Hindlimb muscle (tissue), 1 donor: ENCODE results near the gene DYNLRB2. TPM values are rescaled to one million over a fixed set of nuclear protein-coding genes. Genes with fewer than 3 reads are reported as not detected.

Experiments used
- DNase-seq: peaks from one replicate; pipeline ENCODE4 v3.0.0-alpha.2; 2013
- polyA plus RNA-seq: library from polyadenylated mRNA; unstranded; fragments of 120-200 nt; gene quantifications from one replicate; pipeline ENCODE4 v1.2.1, GENCODE V29; 2013; ENCODE audit not compliant: insufficient read length

The DYNLRB2 gene
- polyA plus RNA-seq, 1 donor, result 0.36 TPM

DNA sequence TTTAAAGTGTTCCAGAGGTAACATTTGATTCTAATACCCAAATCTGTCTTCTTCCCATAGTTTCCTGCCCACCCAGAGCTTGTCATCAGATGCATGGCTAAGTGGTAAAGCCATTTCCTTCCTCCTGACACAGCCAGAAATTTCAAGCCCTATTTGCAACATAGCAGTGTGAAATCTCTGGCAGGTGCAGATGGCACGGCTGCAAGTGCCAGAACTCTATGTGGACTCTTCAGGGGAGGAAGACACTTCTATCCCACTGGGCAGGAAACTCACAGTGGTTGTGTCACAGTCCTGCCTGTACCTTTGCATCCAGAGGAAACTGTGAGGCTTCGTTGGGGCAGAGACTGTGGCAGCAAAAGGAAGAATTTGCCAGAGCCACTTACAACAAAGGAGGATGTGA, 13.2 kb downstream of the DYNLRB2 start:
- no peak for DNase-seq

DNA sequence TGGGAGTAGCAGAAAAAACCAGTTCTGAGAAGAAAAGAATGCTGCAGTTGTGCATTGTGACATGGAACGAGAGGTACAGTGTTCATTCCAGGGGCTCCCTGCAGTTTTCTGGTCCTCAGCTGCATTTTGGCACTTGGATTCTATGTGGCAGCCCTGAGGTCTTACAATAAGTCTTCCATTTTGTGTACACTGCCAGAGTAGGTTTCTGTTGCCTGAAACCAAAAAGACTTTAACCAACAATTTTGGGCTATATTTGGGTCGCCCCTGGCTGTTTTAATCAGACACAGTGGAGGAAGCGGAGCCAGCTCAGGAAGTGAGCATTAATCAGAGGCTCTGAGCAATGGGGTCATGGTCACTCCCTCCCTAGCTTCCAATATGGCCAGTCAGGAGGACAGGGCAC, 15.7 kb downstream of the DYNLRB2 start:
- no peak for DNase-seq

DNA sequence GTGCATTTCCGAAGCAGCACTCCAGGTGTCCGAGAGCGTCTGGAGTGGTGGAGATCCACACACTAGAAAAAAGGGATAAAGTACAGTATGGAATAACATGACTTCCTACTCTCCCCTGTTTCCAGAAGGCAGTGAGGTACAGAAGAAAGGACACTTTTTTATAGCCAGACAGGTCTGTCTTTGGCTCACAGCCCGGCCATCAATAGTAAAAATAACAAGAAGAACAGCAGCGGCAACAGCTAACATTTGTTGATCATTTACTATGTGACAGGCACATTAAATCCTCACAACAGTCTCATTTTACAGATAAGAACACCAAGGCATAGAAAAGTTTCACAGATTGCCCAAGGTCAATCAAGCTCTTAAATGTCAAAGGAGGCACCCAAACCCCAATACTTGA, 16.2 kb downstream of the DYNLRB2 start:
- DNase-seq, result no peak

DNA sequence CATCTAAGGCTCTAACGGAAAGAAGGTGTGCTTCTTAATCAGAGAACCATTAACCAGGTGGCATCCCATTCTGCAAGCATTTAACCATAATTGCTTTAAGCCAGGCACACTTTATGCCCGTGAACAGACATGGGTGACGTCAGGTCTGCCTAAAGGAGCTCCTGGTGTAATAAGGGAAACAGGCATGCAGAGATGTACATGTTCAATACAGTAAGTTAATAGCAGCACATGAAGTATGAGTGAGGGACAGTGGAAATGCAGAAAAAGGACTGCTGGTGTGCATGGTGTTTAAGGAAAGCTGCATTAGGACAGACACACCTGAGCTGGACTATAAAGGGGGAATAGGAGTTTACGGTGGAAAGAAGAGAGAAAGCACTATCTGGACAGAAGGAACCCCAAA, 18.6 kb downstream of the DYNLRB2 start:
- DNase-seq, result no peak

DNA sequence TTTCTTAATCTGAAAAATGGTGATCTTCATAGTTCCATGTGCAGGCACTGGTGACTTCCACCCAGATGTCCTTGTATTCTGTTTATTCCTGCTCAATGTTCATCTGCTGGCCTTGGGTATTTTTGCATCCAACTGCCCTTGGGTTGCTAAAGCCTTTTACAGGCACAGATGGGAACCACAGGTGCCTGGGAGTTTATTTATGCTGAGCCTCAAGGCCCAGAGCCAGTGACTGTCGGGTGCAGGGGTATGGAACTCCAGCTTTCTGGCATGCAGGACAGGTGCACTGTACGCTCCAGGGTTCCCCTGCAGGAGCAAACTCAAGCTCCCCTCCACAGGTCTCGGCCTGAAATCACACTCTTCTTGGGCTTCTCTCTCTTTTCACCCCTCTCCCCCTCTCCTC, 22.3 kb downstream of the DYNLRB2 start:
- DNase-seq, result no peak

DNA sequence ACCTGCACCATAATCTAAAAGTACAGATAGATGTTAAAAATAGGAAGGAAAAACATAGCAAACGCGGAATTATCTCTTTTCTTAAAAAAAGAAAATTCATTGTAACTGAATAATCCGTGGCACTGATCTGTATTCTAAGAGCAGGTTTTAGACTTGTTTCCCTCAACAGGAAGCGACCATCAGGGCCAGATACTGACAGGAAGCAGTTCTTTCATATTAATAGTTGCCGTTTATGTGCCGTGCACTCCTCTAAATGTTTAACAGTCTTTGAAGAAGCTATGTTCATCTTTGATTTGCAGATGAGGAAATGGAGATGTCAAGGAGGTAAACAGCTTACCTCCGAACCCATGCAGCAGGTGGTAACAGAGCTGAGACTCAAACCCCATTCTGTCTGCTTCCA, 23.6 kb downstream of the DYNLRB2 start:
- DNase-seq, result no peak

DNA sequence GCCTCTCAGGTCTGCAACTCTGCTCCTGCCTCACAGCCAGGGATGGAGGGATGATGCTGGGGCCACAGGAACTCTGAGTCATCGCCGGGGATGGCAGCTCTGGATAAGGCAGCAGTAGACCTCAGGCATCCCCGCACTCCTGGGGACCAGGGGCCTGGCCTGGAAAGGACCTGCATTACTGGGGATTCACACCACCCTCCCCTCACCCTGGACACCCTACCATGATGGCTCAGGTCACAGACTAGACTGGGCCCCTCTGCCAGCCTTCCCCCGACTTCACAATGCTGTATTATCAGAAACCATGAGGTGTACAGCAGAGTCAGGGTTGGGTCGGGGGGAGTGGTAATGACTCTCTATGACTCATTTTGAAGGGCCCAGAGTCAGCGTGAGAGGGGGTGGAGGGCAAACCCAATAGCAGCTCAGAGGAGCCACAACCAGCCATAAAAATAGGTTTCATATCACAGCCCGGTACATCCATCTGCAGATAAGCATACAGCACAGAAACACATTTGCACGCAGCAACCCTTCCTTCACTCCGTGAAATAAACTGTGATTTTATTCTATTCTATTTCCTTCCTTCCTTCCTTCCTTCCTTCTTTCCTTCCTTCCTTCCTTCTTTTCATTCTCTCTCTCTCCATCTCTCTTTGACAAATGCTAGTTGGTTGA, 28.8 kb downstream of the DYNLRB2 start:
- DNase-seq, result no peak

DNA sequence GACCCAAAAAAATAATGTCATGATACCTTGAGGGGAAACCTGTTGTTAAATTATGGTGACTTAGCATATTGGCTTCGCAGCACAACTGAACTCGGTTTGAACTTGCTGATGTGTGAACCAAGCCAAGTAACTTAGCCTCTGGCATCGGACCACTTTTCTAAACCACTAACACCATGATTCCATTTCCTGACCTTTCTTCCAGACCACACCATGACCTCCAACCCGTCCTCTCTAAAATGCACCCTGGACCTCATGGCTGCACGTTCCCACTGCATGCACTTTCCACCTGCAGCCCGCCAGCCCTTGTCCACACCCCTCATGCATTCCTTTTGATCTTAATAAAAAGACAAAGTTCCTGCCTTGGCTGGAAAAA, 29.3 kb downstream of the DYNLRB2 start:
- no peak for DNase-seq

DNA sequence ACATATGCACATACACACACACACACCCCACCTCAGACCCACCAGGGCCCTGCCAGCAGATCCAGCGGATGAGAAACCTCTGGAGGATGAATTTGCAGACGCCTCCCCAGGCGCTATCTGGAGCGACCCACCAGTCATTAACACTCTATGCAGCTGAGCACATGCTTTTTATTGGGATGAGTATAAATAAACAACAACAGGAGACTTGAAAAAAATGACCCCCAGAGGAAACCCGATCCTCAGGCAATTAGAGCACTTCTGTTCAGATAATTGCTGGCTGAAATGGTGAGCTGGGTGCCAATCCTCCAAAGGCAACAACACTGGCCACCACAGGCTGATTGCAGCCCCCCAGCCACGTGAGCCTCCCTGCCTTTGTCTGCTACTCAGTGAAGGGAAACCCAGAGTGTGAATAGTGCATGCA, 32.9 kb downstream of the DYNLRB2 start:
- no peak for DNase-seq

DNA sequence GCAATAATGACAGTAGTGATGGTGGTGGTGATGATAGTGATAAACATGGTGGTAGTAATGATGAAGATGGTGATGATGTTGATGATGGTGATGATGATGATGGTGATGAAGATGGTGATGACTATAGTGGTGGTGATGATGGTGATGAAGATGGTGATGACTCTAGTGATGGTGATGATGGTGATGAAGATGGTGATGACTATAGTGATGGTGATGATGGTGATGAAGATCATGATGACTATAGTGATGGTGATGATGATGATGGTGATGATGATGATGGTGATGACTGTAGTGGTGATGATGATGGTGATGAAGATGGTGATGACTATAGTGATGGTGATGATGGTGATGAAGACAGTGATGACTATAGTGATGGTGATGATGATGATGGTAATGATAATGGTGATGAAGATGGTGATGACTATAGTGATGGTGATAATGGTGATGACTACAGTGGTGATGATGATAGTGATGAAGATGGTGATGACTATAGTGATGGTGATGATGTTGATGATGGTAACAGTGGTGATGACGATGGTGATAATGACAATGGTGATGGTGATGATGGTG, 35.6 kb downstream of the DYNLRB2 start:
- no peak for DNase-seq

DNA sequence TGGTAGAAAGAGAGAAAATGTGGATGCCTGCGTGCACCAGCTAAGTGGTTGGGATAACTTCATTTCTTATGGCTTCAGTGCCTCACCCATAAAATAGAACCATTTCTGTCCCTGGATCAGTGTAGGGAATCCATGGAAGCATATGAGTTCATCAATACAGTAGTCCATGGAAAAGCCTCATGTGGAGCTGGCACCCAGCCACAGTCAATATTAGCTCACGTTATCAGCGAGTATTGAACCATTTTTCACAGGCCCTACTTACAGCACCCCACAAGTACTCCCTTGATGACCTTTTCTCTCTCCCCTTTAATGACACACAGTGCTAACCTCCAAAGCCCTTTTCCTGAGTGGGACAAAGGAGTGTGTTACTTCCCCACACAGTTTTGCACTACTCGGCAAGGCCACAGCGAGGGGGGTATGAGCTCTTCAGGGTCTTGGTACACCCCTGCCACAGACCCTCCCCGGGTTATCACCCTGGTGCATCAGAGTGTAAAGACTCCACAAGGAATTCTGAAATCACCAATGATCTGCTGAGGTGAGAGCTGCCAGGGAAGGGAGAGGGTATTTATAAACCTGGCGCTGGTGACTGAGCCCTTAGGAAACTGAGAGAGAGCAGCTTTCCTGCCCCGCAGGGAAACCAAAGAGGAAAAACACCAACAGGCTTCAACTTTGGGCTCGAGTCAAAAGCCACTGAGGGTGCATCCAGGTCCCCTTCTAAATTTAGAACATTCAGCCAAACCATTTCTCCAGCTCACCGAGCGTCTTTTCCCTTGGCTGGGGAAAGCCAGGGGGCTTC, 36.9 kb downstream of the DYNLRB2 start:
- no peak for DNase-seq

DNA sequence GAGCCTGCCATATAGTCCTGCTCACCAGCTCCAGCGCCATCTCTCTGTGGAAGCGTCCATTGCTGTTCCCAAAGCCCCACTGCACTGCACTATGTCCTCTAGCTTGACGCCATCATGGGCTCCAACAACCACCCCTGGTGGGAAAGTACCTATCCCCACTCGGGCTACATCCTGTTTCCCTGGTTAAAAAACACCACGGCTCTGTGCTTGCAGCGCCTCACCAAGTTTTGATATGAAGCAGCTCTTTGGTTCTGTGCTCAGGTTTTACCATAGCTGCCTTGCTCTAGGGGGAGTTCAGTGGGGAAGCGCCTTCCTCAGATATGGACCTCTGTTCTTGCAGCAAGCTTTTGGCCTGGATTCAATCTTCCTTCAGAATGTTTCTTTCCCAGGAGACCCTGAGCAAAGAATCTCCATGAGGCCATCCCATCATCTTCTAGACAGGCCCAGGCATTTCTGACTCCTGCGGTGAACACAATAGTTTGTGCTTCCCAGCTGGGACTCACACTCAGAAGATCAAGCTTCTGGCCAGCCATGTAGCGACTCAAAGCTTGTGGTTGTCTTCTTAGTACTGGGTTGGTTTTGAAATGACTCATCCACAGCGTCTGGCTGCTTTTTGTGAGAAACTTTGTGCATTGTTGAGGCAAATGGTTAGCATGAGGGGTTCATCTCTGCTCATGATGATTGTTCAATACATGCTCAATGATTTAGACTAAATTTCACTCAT, 39.5 kb downstream of the DYNLRB2 start:
- no peak for DNase-seq

DNA sequence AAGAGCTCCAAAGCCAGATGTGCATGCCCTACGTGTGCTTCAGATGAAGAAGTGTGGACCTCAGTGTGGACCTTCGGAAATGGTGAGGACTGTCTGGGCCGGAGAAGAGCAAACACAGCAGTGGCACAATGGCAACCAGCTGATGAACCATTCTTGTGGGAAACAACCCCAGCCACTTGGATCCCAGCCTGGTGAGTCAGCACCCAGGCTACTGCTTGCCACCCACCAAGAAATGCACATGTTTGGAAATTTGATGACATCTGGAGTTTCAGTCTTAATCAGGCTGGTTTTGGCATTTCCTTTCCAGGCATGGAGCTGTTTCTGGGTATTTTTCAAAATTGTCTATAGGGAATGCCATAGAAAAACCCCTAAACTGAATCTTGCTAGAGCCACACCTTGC, 42.7 kb downstream of the DYNLRB2 start:
- no peak for DNase-seq

DNA sequence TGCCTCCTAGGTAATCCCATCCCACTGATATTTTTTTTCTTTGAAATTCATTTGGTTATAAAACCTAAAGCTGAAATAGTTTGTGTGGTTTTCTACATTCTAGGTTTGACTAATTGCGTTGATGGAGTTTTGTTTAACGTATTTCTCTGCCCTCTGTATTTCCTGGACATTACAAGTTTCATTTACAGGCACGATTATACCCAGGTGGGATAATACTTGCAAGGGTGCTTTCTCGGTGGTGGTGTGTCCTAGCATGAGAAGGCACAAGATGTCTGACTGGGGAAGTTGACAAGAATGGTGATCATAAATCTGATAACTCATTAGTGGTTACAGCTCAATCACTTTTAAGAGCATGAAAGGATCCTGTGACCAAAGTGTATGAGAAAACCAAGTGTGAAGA, 45.0 kb downstream of the DYNLRB2 start:
- no peak for DNase-seq

DNA sequence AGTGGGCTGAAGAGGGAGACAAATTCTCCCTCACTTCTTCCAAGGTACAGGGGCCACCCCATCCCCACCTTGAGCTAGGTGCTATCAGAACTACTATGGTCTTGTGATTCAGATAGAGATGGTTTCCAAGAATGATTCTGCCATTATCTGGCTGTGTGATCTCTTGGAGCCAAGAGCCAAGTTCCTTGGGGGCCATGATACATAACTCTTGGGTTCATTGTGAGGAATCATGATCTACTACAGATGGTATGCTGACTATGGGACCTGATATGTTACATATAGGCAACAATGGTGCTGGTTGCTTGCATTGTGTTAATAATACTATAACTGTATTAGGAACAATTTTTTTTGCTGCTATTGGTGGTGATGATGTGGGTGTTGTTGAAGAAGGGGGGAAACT, 45.7 kb downstream of the DYNLRB2 start:
- no peak for DNase-seq

DNA sequence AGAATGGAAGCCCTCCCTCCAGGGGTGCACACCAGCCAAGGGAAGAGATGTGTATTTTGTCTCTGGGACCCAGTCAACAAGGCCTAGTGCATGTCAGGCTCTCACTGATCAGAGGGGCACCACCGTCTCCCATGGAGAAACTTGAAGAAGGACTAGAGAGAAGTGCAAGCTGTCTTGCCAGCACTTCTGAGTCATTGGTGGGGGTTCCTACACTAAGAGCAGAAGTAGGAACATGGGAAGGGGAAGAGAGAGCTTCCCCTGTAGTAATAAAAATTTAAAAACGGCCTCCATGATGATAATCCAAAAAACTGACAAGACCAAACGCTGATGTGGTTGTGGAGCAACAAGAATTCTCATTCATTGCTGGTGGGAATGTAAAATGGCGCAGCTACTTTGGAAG, 46.3 kb downstream of the DYNLRB2 start:
- DNase-seq, result no peak

DNA sequence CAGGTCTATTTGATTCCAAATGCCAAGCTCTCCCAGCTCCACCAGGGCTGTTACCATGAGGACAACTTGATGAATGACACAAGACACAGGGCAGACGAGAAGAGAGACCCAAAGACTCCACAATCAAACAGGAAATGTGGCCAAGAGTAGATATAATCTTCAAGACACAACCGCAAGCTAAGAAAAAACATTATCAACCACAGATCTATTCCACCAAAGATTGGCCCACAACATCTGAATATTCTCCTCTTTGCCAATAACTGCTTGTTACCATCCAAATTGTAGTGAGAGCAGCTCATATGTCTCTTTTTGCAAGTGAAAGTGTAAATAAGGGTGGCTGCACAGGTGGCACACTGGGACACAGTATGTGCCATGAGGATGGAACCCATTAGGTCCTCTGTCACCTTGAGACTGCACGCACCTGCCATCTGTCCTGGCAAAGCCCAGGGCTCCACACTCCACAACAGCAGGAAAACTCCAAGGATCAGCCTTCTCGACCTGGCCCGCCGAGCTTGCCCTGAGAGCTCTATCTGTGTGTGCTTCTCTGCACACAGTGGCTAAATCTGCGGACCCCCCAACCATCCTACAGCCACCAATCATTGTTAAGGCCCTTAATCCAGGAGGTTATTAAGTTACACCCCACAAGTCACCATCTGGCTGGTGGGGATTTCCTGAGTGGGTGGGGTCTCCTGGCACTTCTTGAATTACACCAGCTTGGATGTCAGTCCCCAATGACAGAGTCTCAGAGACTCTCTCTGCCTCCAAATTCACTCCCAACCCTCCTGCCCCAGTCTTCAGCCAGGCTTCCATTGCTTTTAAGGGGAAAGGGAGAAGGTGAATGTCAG, 50.5 kb downstream of the DYNLRB2 start:
- no peak for DNase-seq

DNA sequence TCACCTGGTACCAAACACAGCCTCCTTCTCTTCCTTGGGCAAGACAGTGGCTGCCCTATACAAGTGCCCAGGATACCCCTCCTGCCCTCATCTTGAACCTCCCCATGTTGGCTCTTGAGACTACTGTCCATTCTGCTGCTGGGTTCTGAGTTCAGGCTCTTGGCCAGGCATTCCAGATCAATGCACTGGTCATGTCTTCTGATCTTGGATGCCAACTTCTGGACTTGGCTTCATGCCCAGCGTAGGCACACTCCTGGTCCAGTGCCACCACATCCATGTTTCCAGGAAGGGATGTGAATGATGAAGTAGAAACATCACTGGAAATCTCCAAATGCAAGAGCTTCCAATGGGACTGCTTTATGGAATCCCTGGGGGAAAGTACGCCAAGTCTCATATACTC, 51.5 kb downstream of the DYNLRB2 start:
- DNase-seq, result no peak

DNA sequence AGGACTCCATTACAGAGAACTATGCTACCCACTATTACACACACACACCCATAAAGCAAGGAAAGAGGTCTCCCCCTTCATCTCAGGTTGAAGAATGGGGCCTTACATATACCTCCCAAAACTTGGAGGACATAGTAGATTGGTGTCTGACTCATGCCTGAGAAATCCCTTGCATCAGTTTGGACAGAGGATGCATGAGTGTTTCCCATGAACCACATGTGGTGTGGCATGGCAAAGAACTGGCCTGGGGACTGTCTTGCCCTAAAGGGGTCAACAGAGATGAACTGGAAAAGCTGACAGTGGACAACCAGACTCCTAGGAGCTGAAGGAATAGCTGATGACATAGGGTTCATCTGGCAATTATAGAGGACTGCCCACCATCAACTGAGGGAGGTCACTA, 54.0 kb downstream of the DYNLRB2 start:
- DNase-seq, result no peak

DNA sequence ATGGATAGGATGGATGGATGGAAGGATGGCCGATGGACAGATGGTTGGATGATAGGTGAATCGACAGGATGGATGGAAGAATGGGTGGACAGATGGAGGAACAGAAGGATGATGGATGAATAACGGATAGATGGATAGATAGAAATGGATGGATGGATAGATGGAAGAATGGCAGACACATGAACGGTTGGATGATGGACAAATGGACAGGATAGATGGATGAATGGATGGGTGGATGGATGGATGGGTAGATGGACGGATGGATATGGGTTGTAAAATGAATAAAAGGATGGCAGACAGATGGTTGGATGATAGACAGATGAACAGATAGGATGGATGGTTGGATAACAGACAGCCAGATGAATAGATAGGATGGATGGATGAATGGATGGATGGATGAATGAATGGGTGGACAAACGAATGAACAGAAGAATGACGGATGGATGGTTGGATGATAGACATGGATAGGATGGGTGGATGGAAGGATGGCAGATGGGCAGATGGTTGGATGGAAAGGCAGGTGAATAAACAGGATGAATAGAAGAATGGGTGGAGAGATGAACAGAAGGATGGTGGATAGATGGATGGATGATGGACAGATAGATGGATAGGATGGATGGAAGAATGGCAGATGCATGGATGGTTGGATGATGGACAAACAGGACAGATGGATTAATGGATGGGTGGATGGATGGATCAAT, 55.9 kb downstream of the DYNLRB2 start:
- no peak for DNase-seq

DNA sequence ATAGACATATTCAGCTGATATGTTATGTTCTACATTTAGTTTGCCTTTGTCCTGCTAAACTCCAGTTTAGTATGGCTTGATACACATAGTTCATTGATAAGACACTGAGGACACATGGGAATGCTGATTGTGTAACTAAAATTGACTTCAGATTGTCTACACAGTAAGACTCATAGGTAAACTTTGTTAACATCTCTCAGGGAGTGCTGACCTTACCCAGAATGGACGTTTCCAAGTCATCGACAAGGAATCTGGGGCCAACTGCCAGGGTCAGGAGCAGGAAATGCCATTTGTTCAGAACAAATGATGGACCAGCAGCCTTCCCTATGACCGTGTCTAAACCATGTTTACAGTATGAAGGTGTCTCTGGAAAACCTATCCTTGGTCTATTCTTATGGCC, 58.7 kb downstream of the DYNLRB2 start:
- no peak for DNase-seq
